ENCODE results near the gene RHBDF1.

RHBDF1 gene

DNA sequence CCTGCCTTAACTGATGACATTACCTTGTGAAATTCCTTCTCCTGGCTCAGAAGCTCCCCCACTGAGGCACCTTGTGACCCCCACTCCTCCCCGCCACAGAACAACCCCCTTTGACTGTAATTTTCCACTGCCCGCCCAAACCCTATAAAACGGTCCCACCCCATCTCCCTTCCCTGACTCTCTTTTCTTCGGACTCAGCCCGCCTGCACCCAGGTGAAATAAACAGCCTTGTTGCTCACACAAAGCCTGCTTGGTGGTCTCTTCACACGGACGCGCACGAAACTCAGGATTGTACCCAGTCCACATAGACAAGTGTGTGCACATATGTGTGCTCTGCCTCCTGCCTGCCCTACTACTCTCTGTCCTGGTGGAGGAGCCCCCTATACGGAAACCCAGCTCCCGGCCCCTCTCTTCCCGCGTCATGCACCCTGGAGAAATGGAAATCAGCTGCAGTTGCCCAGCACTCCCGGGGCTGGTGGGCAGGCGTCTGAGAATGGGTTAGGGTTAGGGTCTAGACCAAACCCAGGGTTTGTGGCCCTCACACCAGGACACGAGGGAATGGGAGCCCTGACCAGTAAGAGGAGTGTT is 2.4 kb upstream of the RHBDF1 start:
- DNase-seq (ENCODE audit: low read depth) = no peak

- DNase-seq (ENCODE audit: low read depth) = no peak
Observed at GRCh38 chr16:74051-74746, 1.8 kb upstream of the RHBDF1 start.

DNA sequence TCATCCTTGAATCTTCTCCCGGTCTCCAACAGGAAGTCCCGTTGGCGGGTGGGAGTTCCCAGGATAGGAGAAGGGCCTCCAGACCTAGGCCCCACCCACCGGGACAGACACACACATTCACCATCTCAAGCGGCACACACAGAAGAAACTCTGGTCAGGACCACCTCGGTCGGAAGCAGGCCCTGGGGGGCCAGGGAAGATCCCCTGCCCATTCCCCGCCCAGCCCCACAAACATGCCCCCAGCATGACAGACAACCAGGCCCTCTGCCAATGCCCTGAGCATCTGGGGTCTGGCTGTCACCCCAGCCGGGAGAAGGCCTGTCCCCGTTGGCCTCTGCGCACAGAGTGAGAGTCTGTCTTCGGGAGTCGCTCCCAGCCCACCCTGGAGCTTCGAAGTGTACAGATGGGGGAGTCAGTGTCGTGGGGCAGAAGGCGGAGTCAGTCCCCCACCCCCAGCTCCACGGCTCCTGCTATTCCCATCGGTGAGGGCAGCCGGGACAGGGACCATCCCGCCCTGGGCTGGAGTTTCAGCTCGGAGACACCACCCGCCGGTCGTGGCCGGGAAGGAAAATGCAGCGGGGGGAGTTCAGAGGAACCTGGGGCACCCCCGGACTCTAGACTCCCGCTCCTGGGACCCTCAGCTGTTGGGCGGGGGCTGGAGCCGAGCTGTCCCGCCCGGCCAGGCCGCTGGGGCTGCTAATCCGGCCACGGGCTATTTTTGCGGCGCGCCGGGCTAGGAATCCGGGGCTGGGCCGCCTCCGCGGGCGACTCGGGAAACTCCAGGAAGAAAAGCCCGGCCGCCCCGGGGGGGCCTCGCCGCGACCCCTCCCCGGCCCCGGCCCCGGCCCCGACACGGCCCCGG is 660 bp downstream of the RHBDF1 start:
- no peak for DNase-seq (ENCODE audit: low read depth)

GRCh38 chr16:71210-71539 is 1.3 kb downstream of the RHBDF1 start:
- DNase-seq (ENCODE audit: low read depth) = no peak

DNA sequence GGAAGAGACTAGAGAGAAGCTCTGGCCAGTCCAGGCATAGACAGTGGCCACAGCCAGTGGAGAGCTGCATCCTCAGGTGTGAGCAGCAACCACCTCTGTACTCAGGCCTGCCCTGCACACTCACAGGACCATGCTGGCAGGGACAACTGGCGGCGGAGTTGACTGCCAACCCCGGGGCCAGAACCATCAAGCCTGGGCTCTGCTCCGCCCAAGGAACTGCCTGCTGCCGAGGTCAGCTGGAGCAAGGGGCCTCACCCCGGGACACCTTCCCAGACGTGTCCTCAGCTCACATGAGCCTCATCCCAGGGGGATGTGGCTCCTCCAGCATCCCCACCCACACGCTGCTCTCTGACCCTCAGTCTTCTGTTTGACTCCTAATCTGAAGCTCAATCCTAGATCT is 3.2 kb downstream of the RHBDF1 start:
- DNase-seq (ENCODE audit: low read depth) = no peak

- DNase-seq (ENCODE audit: low read depth) = no peak
Observed at GRCh38 chr16:67884-68789, 4.3 kb downstream of the RHBDF1 start.

GRCh38 chr16:67183-67791 is 5.1 kb downstream of the RHBDF1 start:
- DNase-seq (ENCODE audit: low read depth) = no peak

DNA sequence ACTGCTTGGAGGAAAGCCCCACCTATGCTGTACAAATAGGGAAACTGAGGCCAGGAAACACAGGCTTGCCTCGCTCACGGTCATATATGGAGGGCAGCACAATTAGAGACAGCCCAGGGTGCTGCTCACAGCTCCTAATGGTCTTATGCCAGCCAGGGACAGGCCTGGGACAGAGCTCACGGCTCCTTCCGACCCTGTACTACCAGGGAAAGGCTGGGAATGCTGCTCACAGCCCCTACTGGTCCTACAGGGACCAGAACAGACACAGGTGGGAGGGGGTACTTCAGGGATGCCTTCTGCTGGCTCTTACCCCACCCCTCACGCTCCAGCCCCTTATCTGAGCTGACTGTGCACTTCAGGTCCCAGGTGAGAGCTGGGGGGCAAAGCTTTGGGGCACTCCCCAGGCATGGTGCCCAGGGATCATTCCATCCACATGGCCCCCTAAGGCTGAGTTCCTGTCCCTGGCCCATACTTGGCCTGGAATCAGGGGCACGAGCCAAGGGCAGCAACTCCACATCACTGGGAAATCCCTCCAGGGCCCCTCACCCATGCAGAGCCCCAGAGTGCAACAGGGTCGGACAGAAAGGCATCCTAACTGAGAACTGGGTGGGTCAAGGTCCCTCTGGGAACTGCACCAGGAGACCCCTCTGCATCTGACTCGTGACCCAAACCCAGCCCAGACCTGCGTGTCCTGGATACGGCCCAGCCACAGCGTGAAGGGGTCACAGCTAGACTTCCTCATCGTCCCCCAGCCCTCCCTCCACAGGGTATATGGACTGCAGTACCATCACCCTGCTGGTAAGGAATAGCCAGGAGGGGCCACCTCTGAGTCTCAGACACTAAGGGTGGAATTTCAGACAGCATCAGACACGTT is 5.9 kb downstream of the RHBDF1 start:
- no peak for DNase-seq (ENCODE audit: low read depth)

- no peak for DNase-seq (ENCODE audit: low read depth)
Observed at GRCh38 chr16:65745-66144, 6.7 kb downstream of the RHBDF1 start.

DNA sequence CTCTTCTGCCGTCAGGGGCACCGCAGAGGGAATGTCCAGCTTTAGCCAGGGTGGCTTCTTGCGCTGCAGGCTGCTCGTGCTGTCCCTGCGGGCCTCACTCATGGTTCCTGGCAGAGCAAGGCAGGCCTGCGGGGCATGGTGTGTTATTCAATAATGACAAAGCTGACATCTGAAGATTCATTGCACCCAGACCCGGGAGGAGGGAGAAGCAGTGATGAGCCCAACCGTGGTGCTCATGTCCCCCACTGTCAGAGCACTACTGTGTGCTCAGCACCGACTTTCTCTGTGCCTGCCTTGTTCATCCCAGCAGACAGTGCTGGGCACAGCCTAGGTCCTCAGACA is 7.5 kb downstream of the RHBDF1 start:
- DNase-seq (ENCODE audit: low read depth) = no peak

DNA sequence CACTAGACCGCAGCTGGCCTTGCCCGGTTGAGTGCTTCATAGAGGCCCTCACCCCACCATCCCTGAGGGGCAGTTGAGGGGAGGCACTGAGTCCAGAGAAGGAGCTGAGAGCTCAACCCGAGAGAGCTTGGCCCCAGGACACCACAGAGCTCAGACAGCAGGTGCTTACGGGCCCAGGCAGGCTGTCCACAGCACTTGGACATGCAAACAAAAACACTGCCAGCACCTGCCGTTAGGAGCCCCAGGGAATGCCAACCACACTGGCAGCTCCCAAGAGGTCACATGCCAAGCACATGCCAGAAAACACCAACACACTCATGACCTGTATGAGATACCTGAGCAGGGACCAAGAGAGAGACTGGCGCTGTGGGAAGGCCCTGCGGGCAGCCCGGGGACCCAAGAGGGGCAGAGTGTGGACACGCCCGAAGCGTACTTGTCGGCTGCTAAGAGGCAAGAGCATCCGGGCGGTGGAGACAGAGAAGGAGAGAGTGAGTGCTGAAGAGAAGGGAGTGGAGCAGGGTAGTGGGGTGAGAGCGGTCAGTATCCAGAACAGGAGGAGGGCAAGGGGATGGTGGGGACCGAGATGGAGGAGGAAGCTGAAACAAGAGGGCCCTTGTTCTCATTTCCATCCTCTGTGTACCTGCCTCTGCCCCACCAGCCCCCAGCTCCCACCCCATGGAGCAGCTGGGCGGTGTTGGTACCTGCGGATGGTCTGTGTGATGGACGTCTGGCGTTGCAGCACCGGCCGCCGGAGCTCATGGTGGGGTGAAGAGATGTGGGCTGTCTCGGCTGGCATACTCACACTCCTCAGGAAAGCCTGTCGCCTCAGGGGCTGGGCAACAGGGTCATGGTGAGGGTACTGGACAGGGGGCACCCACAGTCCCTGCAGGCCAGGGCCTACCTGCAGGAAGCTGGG is 8.2 kb downstream of the RHBDF1 start:
- no peak for DNase-seq (ENCODE audit: low read depth)

GRCh38 chr16:63466-63865 is 9.0 kb downstream of the RHBDF1 start:
- DNase-seq (ENCODE audit: low read depth) = no peak

DNA sequence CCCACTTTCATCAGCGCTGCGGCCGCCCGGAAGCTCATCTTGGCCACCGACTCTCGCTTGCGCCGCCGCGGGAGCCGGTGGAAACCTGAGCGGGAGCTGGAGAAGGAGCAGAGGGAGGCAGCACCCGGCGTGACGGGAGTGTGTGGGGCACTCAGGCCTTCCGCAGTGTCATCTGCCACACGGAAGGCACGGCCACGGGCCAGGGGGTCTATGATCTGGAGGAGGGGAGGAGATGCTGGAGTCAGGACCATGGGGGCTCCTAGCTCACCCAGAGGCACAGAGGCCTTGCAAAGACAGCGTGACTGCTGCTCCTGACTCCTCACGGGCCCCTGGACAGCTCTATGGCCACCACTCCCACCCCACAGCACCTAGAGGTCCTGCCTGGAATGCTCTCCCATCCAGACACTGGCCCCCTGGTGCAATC is 9.5 kb downstream of the RHBDF1 start:
- DNase-seq (ENCODE audit: low read depth) = no peak

DNA sequence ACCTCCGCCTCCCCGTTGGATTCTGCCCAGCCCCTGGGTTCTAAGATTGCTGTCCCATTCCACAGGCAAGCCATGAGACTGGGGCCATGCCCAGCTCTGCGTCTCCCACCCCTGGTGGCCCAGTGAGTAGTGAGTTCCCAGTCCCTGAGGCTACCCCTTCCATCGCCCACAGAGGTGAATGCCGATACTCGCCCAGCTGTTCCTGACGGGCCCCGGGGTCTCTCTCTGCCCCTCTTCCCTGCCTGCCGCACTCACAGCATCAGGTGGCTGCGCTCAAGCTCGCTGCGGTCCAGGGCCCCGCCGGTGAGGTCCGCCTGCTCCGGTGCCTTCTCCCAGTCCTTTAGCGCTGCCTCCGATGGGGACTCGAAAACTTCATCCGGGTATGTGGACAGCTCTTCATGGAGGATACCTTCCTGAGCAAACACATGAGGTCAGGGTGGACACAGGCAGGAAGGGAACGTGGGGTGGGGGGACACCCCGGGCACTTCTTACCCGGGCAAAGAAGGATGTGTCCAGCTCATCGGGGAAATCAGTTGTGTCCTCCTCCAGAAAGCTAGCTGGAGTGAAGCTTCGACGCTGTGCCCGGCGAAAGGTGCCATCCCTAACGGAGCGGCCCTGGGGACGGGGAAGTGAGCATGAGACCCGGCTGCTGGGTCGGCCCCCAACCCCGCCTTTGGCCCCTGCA is 10.0 kb downstream of the RHBDF1 start:
- no peak for DNase-seq (ENCODE audit: low read depth)

- DNase-seq (ENCODE audit: low read depth) = no peak
Observed at GRCh38 chr16:61879-62281, 10.6 kb downstream of the RHBDF1 start.

GRCh38 chr16:60929-61878 is 11.2 kb downstream of the RHBDF1 start:
- DNase-seq (ENCODE audit: low read depth) = no peak

GRCh38 chr16:60166-60565 is 12.3 kb downstream of the RHBDF1 start:
- DNase-seq (ENCODE audit: low read depth) = no peak

DNA sequence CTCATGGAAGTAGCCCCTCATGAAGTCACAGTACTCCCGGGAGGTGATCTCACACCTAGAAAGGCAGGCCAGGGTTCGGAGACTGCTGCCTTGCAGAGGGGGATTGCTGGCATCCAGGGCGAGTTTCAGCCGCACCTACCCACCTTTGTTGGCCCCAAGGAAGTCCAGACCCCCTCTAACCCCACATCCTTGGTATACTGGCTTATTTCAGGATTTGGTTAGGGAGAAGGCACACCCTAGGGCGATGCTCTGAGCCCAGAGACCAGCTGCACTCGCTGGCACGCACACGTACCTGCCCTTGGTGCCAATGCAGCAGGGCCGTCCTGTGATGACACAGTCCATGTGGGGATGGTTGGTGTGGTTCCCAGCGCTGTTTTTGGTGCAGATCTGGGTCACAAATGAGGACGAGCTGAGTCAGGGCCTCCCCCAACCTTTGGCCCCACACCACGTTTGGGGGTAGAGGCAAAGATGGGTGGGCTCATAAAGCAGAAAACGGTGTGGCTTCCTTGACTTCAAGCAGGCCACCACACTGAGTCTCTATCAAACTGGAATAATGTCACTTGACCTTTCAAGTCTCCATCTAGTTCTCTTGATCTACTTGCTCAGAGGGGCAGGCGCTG is 12.9 kb downstream of the RHBDF1 start:
- DNase-seq (ENCODE audit: low read depth) = no peak

Data from CMK (cell line).